ENCODE measurements around the gene TMPRSS13.

TMPRSS13 gene

GRCh38 chr11:117852309-117852708, 76.9 kb downstream of the TMPRSS13 start:
- DNase-seq (ENCODE audit: low spot score) = no peak

- DNase-seq (ENCODE audit: low spot score) = peak; percentile 31
These were observed 77.3 kb downstream of the TMPRSS13 start for GRCh38 chr11:117851852-117852251.

- DNase-seq (ENCODE audit: low spot score) = peak; percentile 61
These were observed 78.1 kb downstream of the TMPRSS13 start for GRCh38 chr11:117851106-117851505.
